ENCODE results near the gene NLGN2. TPM values are rescaled to one million over a fixed set of nuclear protein-coding genes. Genes with fewer than 3 reads are reported as not detected.

The NLGN2 gene
- total RNA-seq, 2 experiments from 2014 or later: 0.06 to 1.2 TPM

DNA sequence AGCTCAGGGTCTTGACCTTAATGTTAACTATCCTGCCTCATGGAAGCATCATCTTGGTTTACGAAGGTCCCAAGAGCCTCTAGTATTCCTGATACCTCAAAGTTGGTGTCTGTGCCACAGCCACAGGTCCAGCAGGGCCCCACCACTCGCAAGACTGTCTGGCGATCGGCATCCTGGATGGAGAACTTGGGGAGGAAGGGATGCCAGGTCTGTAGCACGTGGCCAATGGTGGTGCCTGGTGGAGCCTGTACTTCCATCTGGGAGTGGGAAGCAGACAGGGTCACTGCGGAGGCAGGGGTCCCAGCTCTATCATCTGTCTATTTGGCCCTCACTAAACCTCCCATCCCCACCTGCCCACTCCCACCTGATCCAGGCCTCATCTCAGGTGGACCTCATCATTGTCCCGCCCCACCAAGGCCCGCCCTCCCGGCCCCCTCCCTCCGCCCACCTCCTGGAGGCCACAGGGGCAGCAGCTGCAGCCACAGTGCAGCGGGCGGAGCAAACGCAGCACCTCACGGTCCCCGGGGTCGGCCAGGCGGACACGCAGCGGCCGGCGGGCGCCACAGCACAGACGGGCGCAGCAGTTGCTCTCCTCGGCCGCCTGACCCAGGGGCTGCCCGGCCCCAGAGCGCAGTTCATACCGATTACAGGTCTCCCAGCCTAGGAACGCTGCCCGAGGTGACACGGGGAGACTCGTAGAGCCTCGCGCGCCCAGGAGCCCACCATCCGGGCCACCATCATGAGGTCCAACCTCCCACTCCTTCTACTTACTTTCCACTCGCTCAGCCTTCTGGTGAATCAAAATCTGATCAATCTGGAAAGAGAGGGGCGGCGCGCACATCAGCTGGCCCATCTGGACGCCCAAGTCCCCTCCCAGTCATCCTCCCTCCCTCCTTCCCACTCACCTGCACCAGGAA is 14.7 kb upstream of the NLGN2 start:
- peaks cover 9% of the 10 kb centered on the region for H3K4me1 ChIP-seq (ENCODE audit: insufficient read depth, low read length, poor library complexity, severe bottlenecking)
- H3K4me3 ChIP-seq (ENCODE audit: low read depth, low read length, poor library complexity, severe bottlenecking): peak overlapping the region; percentile 72
- intact Hi-C loops (cut with micrococcal nuclease; ENCODE audit: unreplicated experiment): no loop called here
- ChIA-PET POLR2A (interaction anchor here (0.6 kb wide), 2 partner anchors 30 to 136 kb away, joined by 3 read pairs; no protein-coding TSS in a partner anchor), CTCF (ENCODE audit: unreplicated experiment) (no interaction called here)
- no peak for DNase-seq (ENCODE audit: low spot score)
- no peaks in the 10 kb centered on the region for H4K20me1 ChIP-seq (ENCODE audit: insufficient read depth, low read length)
- no peak overlapping the region for H3K27ac ChIP-seq (ENCODE audit: low read depth, low read length, poor library complexity, severe bottlenecking)
- no peaks in the 10 kb centered on the region for H3K79me2 ChIP-seq (ENCODE audit: insufficient read depth, low read depth, low read length)
- TF ChIP-seq CTCF (conservative IDR thresholded peaks at IDR 0.05; ENCODE audit: low read length): no peak
- TF ChIP-seq EZH2phosphoT487 (IDR thresholded peaks at IDR 0.05; ENCODE audit: borderline replicate concordance, low read depth, low read length): no peak
- H3K9me2 ChIP-seq (ENCODE audit: insufficient read depth, low read length): no peaks in the 10 kb centered on the region
- peaks cover 12% of the 10 kb centered on the region; the same call in 1 of the 2 replicates for H3K36me3 ChIP-seq (ENCODE audit: insufficient read depth, low read length)
- BruUV-seq (replicated peaks): no TSS peak
- no peaks in the 10 kb centered on the region for H3K9me3 ChIP-seq (ENCODE audit: low read length)
- peak overlapping the region; percentile 63; the same call in 1 of the 2 replicates for H2AFZ ChIP-seq (ENCODE audit: low read length)
- peak overlapping the region; percentile 80 for H3K4me2 ChIP-seq (ENCODE audit: low read length)

DNA sequence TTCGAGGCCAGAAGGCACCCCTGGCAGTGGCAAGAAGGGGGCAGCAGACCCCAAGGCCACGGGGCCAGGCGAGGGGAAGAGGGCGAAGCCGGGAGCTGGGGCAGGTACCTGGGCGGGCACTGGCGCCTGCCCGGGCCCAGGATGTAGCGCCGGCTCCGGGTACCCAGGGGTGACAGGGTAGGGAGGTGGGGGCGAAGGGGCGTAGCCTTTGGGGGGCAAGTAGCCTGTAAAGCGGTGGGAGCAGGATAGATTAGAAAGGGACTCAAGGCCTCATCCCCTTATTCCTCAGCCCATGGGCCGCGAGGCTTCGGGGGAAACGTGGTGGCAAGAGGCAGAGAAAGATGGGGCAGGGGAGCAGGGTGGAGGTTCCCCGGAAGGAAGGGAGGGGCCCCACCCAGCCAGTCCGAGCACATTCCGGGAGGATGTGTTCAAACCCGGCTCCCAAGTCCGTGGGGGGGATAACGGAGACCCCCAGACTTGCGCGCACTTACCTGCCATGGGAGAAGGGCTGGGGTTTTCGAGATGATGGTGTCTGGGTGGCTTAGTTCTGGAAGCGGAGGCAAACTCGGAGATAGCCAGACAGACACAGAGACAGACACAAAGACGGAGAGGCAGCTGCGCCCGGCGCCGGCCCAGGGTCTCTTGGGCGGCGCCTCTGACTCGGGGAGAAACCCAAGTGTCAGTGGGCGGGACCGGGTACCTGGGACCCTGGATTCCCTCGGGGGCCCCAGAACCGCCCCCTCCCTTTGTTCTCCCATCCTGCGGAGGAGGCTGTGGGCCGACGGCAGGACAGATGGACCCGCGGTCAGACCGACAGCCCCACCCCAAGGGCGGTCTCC is 13.8 kb upstream of the NLGN2 start:
- H4K20me1 ChIP-seq (ENCODE audit: insufficient read depth, low read length): no peaks in the 10 kb centered on the region
- H3K27ac ChIP-seq (ENCODE audit: low read depth, low read length, poor library complexity, severe bottlenecking): peak overlapping the region; percentile 9
- peak; percentile 69 for DNase-seq (ENCODE audit: low spot score)
- CTCF ChIA-PET (ENCODE audit: unreplicated experiment): interaction anchor here (0.6 kb wide), 1 partner anchor 38 kb away, joined by 3 read pairs; no protein-coding TSS in a partner anchor
- H2AFZ ChIP-seq (ENCODE audit: low read length): peak overlapping the region; percentile 63; the same call in 1 of the 2 replicates
- intact Hi-C loops (cut with micrococcal nuclease; ENCODE audit: unreplicated experiment): no loop called here
- BruUV-seq (replicated peaks): no TSS peak
- no peak for TF ChIP-seq CTCF (conservative IDR thresholded peaks at IDR 0.05; ENCODE audit: low read length)
- TF ChIP-seq EZH2phosphoT487 (IDR thresholded peaks at IDR 0.05; ENCODE audit: borderline replicate concordance, low read depth, low read length): no peak
- H3K4me1 ChIP-seq (ENCODE audit: insufficient read depth, low read length, poor library complexity, severe bottlenecking): peaks cover 9% of the 10 kb centered on the region
- POLR2A ChIA-PET: interaction anchor here (0.6 to 1.0 kb wide), 4 partner anchors 9 to 272 kb away, joined by 3 to 7 read pairs (median 3); partner anchors contain the start of gene TMEM256
- no peaks in the 10 kb centered on the region for H3K79me2 ChIP-seq (ENCODE audit: insufficient read depth, low read depth, low read length)
- H3K9me2 ChIP-seq (ENCODE audit: insufficient read depth, low read length): no peaks in the 10 kb centered on the region
- peak overlapping the region; percentile 80 for H3K4me2 ChIP-seq (ENCODE audit: low read length)
- no peaks in the 10 kb centered on the region for H3K9me3 ChIP-seq (ENCODE audit: low read length)
- H3K36me3 ChIP-seq (ENCODE audit: insufficient read depth, low read length): peaks cover 12% of the 10 kb centered on the region; the same call in 1 of the 2 replicates
- H3K4me3 ChIP-seq (ENCODE audit: low read depth, low read length, poor library complexity, severe bottlenecking): peak overlapping the region; percentile 72

All from OCI-LY7 (cell line).